HG03521 (cell line): ENCODE results near the gene C11orf58.

Experiments used
- ATAC-seq: cut with Tn5 transposase; IDR thresholded peaks from one replicate; pipeline ENCODE4 v1.9.1; 2021; ENCODE audit warnings: mild to moderate bottlenecking, moderate library complexity; ENCODE audit not compliant: unreplicated experiment

Gene C11orf58

GRCh38 chr11:16801288-16801980, 63.0 kb downstream of the C11orf58 start:
- no peak for ATAC-seq

GRCh38 chr11:16804104-16804947, 65.9 kb downstream of the C11orf58 start:
- no peak for ATAC-seq

GRCh38 chr11:16805938-16806337, 67.5 kb downstream of the C11orf58 start:
- ATAC-seq: no peak

- ATAC-seq: no peak
Observed at GRCh38 chr11:16806791-16807190, 68.3 kb downstream of the C11orf58 start.

- ATAC-seq: no peak
Observed at GRCh38 chr11:16807306-16807705, 68.9 kb downstream of the C11orf58 start.
